Spleen (tissue), 7 donors: ENCODE measurements around the gene LYPD3.

Source experiments
- POLR2A ChIP-seq, 3 donors: fragments of 450-650 bp; IDR thresholded peaks; one replicate each; pipeline ENCODE4 v1.5.1; 2017; ENCODE audit warnings: antibody characterized with exemption in 3 of 3, mild to moderate bottlenecking in 1 of 3
- POLR2AphosphoS5 ChIP-seq, 3 donors: sonication (generic); formaldehyde crosslinking; IDR thresholded peaks; one replicate each; pipeline ENCODE4 v1.5.1; 2017; ENCODE audit warnings: antibody characterized with exemption in 3 of 3
- TF ChIP-seq, protein P1 (sequence below), 11 experiments: fragments of 200-600 bp in 7 of 11; fragments of 450-650 bp in 4 of 11; sonication (generic) in 4 of 11; IDR thresholded peaks in 8 of 11; conservative IDR thresholded peaks in 3 of 11; 1 replicate in 7 of 11; 2 replicates in 4 of 11; pipeline versions ENCODE4 v1.4.0 to v1.8.0; 2016 to 2021; ENCODE audit warnings: antibody characterized with exemption in 11 of 11, inconsistent platforms in 4 of 11, mild to moderate bottlenecking in 1 of 11
- donor health status: DM: no; HTN: no; CAD: no; lungs with moderate emphysema.
- donor health status: DM: no; HTN: no; CAD: no.
- donor health status: DM: no; HTN: no; CAD: no.

GRCh38 chr19:43438291-43439031 is 26.9 kb downstream of the LYPD3 start:
- peak in 2 of 3 donors; percentile 82 to 84 for TF ChIP-seq POLR2AphosphoS5 (IDR thresholded peaks at IDR 0.05)
- TF ChIP-seq POLR2A (IDR thresholded peaks at IDR 0.05): no peak
- TF ChIP-seq, protein P1, sequence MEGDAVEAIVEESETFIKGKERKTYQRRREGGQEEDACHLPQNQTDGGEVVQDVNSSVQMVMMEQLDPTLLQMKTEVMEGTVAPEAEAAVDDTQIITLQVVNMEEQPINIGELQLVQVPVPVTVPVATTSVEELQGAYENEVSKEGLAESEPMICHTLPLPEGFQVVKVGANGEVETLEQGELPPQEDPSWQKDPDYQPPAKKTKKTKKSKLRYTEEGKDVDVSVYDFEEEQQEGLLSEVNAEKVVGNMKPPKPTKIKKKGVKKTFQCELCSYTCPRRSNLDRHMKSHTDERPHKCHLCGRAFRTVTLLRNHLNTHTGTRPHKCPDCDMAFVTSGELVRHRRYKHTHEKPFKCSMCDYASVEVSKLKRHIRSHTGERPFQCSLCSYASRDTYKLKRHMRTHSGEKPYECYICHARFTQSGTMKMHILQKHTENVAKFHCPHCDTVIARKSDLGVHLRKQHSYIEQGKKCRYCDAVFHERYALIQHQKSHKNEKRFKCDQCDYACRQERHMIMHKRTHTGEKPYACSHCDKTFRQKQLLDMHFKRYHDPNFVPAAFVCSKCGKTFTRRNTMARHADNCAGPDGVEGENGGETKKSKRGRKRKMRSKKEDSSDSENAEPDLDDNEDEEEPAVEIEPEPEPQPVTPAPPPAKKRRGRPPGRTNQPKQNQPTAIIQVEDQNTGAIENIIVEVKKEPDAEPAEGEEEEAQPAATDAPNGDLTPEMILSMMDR (IDR thresholded peaks at IDR 0.05 in 8 of 11, conservative IDR thresholded peaks at IDR 0.05 in 3 of 11): no peak
